22Rv1 (cell line): Measurements from ENCODE around the gene WTIP.
"Not testable (repeated sequence)": the region's sequence is repeated elsewhere in the genome, so short reads cannot be mapped to it uniquely, and the experiment has no call there.

Experiments
- H3K27ac ChIP-seq: fragments of 450-650 bp; 2 replicates; pipeline ENCODE4 v1.5.1; 2017
- ZFX ChIP-seq: fragments of 450-650 bp; IDR thresholded peaks from 2 replicates; pipeline ENCODE4 v1.6.1; 2017; ENCODE audit warnings: antibody characterized with exemption, borderline replicate concordance
- TF ChIP-seq, protein P1 (sequence below): fragments of 450-650 bp; IDR thresholded peaks from 2 replicates; pipeline ENCODE4 v1.5.1; 2017; ENCODE audit warnings: mild to moderate bottlenecking

Gene WTIP

DNA sequence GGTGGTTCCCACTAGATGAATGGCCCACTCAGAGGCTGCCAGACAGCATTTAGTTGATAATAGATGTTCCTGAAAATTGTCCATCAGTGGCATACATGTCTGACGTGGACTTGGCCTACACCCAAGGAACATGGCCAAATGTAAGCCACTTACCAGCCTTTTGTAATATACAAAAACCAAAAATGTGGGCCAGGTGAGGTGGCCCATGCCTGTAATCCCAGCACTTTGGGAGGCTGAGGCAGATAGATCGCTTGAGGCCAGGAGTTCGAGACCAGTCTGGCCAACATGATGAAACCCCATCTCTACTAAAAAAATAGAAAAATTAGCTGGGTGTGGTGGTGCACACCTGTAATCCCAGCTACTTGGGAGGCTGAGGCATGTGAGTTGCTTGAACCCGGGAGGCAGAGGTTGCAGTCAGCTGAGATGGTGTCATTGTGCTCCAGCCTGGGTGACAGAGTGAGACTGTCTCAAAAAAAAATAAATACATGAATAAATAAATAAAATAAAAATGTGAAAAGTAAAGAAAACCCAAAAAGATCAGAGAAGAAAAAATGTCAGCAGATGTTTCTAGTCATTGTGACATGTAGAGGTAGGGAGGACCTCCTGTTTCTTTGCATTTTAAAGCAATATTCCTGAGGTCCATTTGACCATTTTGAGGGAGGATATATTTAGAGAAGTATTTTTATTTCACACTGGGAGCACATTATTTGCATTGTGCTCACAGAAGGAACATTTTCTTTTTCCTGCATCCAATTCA is 7.1 kb upstream of the WTIP start:
- TF ChIP-seq ZFX, result no peak
- TF ChIP-seq, protein P1, sequence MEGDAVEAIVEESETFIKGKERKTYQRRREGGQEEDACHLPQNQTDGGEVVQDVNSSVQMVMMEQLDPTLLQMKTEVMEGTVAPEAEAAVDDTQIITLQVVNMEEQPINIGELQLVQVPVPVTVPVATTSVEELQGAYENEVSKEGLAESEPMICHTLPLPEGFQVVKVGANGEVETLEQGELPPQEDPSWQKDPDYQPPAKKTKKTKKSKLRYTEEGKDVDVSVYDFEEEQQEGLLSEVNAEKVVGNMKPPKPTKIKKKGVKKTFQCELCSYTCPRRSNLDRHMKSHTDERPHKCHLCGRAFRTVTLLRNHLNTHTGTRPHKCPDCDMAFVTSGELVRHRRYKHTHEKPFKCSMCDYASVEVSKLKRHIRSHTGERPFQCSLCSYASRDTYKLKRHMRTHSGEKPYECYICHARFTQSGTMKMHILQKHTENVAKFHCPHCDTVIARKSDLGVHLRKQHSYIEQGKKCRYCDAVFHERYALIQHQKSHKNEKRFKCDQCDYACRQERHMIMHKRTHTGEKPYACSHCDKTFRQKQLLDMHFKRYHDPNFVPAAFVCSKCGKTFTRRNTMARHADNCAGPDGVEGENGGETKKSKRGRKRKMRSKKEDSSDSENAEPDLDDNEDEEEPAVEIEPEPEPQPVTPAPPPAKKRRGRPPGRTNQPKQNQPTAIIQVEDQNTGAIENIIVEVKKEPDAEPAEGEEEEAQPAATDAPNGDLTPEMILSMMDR, result no peak

DNA sequence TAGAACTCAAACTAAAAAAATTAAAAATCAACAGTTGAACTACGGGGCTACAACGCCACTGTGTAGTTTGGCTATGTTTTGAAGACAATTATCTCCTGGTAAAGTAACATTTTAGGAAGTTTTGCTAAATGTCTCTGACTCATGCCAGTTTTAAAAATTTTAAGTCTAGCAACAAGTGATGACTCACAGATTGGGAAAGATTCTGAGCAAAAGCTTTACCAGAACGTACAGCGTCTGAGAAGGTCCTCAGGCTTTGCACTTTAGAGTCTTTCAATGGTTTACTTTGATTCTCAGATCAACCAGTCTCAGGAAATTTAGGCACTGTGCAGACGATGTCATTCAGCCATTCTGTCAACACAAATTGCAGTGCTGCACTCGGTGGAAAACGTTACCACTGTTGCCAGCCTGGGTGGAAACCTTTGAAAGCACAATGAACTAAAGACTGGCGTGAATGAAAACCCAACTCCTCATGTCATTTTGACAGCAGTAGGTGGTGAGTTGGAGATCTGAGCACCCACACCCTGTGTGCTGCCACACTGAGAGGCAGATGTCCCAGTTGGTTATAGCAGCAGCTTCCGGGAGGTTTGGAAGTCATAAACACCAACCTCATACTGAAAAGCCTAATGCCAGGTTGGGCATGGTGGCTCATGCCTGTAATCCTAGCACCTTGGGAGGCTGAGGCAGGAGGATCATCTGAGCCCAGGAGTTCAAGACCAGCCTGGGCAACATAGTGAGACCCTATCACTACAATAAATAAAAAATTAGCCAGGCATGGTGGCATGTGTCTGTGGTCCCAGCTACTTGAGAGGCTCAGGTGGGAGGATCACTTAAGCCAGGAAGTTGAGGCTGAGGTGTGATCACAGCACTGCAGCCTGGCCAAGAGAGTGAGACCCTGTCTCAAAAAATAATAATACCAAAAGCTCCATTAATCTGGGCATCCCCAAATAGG is 6.3 kb upstream of the WTIP start:
- H3K27ac ChIP-seq, result no peak overlapping the region
- no peak for TF ChIP-seq ZFX
- TF ChIP-seq, protein P1, result no peak

More for the DNA sequence above, 7.1 kb upstream of the WTIP start:
- H3K27ac ChIP-seq, result no peak overlapping the region

DNA sequence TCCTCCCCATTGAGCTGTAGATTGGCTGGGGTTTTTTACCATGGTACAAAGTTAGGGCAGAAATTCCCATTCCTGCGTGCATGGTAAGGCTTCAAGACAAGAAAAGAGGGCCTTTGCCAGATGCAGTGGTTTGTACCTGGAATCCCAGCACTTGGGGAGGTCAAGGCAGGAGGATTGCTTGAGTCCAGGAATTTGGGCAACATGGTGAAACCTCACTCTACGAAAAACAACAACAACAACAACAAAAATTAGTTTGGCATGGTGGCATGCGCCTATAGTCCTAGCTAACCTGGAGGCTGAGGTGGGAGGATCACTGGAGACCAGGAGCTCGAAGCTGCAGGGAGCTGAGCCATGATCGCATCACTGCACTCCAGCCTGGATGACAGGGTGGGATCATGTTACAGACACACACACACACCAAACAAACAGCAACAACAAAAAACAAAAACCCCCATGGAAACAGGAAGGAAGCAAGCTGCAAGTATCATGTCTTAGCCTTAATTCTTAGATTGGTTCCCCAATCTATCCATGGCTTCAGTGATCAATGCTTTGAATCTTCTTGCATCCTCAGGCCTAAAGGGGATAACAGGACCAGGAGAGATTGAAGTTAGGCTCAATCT is 5.5 kb upstream of the WTIP start:
- TF ChIP-seq, protein P1, result no peak
- no peak for TF ChIP-seq ZFX
- H3K27ac ChIP-seq, result no peak overlapping the region

DNA sequence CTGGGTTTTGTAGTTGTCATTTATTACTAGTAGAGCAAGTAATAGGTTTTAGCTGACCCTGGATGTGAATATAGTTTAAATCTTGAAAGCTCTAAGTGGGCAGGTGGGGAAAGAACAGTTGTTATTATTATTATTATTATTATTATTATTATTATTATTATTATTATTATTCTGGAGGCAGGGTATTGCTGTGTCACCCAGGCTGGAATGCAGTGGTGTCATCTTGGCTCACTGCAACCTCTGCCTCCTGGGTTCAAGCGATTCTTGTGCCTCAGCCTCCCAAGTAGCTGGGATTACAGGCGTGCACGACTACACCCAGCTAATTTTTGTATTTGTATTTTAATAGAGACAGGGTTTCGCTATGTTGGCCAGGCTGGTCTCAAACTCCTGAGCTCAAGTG is 3.1 kb upstream of the WTIP start:
- not testable (repeated sequence) for H3K27ac ChIP-seq

DNA sequence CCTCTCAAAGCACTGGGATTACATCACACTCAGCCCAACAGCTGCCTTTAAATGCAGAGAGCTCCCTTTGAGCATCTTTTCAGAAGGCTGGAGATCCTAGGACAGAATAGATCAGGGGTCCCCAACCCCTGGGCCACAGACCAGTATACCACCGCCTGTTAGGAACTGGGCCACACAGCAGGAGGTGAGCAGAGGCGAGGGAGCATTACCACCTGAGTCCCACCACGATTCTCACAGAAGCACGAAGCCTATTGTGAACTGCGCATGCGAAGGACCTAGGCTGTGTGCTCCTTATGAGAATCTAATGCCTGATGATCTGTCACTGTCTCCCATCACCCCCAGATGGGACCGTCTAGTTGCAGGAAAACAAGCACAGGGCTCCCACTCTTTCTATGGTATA is 2.2 kb upstream of the WTIP start:
- no peak for TF ChIP-seq ZFX
- TF ChIP-seq, protein P1, result no peak

DNA sequence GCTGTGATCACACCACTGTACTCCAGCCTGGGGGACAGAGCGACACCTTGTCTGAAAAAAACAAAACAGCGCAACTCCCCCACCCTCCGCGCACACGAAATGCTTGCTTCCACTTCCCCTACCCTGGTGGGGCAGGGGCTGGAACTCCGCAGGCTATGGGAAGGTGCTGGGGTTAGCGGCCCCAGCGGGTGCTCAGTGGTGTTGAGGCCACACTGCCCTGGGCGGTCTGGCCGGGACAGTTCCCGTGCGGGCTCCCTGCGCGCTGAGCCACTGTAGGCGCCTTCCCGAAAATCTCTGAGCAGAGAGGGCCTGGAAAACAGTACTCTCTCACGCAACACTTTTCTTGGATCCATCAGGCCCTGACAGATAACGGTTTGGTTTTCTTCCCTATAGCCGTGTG is 1.1 kb upstream of the WTIP start:
- no peak for TF ChIP-seq ZFX
- TF ChIP-seq, protein P1, result no peak

More for the DNA sequence above, 2.2 kb upstream of the WTIP start:
- no peak overlapping the region for H3K27ac ChIP-seq

DNA sequence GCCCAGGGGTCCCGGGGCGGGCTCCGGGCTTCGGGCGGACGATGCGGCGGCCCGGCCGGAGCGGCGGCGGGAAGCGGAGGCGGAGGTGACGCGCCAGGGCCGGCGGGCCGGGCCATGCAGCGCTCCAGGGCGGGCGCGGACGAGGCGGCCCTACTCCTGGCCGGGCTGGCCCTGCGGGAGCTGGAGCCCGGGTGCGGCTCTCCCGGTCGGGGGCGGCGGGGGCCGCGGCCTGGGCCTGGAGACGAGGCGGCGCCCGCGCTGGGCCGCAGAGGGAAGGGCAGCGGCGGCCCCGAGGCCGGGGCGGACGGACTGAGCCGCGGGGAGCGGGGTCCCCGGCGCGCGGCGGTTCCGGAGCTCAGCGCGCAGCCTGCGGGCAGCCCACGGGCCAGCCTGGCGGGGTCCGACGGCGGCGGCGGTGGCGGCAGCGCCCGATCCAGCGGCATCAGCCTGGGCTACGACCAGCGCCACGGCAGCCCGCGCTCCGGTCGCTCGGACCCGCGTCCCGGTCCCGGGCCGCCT is 362 bp downstream of the WTIP start:
- no peak overlapping the region for H3K27ac ChIP-seq
- TF ChIP-seq, protein P1, result no peak
- no peak for TF ChIP-seq ZFX

More for the DNA sequence above, 1.1 kb upstream of the WTIP start:
- no peak overlapping the region for H3K27ac ChIP-seq
